GM18507 (cell line): ENCODE results near the gene DESI2.

ENCODE experiments used
- DNase-seq: peaks from one replicate; pipeline ENCODE4 v3.0.0; 2011; ENCODE audit warnings: low read depth; ENCODE audit not compliant: insufficient read length; ENCODE audit errors: extremely low spot score
- FAIRE-seq: peaks from 2 replicates; lab custom pipeline; 2011; peaks lifted over from hg19 to GRCh38; lab: Jason Lieb, UNC

The DESI2 gene

DNA sequence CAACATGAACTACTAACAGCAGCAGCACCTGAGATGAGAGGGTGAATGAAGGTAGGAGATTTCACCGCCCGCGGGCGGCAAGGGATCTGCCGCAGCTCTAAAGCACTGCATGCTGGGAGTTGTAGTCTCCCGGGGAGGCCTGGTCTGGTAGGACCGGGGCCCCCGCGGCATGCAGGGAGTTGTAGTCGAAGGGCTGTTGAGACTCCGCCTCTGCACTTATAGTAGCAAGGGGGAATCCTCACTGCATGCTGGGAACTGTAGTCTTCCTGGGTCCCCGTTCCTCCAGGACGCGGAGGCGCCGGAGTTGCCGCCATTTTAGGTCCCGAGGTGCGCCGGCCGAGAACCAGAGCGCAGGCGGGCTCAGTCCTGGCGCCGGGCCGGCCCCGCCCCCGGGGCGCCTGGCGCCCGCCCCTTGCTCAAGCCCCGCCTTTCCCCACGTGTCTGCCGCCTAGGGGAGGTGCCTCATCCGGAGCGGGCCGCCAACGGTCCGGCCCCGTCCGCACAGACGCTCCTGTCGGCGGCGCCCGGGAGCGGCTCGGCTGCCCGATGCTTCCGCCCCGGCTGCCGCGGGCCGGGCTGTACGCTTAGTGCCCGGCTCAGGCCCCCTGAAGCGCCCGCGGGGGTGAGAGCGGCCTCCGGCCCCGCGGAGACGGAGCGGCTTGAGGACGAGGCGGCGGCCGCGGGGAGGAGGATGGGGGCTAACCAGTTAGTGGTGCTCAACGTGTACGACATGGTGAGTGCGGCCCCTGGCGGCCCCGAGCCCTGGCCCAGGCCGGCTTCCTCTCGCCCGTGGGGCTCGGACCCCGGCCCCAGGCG lies at the start of gene DESI2:
TSS of gene DESI2 (plus strand) at position 504 of the 816 bp plus-strand sequence. CDS start at position 692, 188 bp downstream.
- peak; percentile 96 for DNase-seq
- FAIRE-seq = peak; percentile 97

DNA sequence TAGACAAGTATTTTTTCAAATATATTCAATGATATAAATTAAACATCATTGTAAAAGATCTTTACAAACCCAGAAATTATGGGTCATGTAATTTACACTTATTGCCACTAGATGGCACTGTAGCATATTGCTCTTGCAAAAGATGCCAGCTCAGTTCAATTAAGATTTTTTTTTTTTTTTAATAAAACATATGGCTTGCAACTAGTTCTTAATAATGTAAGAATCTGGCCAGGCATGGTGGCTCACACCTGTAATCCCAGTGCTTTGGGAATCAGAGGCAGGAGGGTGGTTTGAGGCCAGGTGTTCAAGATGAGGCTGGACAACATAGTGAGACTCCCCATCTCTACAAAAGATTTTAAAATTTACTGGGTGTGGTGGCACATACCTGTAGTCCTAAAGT lies 49.4 kb upstream of the DESI2 start:
- FAIRE-seq = peak; percentile 48
- peak; percentile 5 for DNase-seq

DNA sequence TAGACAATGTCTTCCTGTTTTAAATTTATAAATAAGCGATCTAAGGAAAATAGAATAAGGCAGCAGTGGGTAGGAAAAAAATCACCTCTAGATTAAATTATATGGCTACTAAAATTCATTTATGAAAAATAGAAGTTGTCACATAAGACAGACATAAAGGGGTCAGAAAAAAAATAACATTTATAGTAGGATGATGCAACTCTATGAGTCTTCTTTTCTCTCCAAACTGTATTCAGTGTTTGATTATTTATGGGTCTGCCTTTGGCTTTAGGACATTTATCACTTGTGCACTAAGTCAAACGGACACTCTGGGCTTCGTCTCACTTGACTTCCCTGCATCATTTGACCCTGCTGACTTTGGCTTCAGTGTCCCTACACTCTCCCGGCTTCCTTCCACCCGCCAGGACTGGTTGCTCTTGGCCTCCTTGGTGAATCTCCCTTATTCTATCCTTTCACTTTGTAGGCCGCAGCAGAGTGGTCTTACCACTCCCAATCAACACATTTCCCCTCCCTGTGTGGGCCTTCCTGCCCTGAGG lies 47.0 kb upstream of the DESI2 start:
- DNase-seq (no peak), FAIRE-seq (no peak)

GRCh38 chr1:244614113-244614836 lies 38.7 kb upstream of the DESI2 start:
- FAIRE-seq = no peak

DNA sequence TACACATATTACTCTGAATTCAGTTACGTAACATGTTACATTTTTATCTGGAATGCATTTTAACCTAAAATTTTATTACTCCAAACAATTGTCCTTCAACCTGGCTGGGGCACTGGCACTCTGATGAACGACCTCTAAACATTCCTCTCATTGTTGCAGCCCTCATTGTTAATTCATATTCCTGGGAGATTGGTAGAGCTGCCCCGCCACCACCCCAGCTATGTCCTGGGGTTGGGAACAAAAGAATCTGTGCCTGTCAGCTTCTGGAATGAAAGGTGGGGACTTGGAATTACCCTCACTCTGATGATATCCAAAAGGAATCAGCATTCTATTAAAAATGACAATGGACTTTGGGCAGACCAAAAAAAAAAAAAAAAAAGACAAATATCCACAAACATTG lies 38.0 kb upstream of the DESI2 start:
- no peak for DNase-seq
- no peak for FAIRE-seq

More at GRCh38 chr1:244614113-244614836, 38.7 kb upstream of the DESI2 start:
- no peak for DNase-seq

GRCh38 chr1:244615301-244615700 lies 37.6 kb upstream of the DESI2 start:
- DNase-seq = no peak
- FAIRE-seq = no peak

DNA sequence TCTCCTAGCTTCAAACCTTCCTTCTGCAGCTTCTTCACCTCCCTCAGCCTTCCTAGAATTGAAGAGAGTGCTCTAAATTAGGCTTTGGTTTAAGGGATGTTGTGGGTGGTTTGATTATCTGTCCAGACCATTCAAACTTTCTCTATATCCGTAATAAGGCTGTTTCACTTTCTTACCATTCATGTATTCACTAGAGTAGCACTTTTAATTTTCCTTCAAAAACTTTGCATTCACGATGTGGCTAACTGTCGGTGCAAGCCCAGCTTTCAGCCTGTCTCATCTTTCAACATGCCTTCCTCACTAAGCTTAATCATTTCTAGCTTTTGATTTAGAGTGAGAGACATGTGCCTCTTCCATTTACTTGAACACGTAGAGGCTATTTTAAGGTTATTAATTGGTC lies 26.2 kb upstream of the DESI2 start:
- FAIRE-seq = no peak

DNA sequence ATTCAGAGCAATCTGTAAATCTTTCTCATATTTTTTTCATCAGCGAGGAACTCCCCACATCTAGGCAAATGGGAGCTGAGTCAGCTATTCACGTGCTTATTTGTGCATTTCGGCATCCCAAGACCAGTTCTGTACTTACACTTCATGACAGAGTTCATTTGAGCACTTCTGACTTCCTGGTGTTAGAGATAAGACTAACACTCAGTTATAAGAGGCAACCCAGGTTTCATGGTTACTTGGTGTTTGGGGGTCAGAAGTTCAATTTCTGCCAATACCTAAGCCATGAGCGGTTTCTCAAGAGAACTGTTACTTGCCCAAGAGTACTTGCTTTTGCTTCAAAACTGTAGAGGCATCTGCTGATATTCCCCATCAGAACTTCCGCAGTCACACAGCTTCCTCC lies 24.1 kb upstream of the DESI2 start:
- DNase-seq (no peak), FAIRE-seq (no peak)

More for the DNA sequence above, 26.2 kb upstream of the DESI2 start:
- no peak for DNase-seq

DNA sequence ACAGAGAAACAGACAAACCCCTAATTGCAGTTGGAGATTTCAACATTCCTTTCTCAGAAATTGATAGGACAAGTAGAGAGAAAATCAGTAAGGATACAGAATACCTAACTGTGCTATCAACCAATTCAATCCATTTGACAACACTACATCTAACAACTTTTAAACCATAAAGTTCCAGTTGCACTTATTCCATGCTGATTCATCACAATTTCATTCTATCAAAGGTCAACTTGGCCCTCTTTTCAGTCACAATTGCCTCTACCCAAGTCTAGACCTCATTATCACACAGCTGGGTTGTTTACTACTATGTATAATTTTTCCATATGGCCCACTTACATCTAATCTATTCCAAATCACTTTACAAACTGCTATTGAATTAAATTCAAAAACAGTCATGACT lies 19.8 kb upstream of the DESI2 start:
- no peak for FAIRE-seq
- no peak for DNase-seq

GRCh38 chr1:244634546-244634945 lies 18.4 kb upstream of the DESI2 start:
- no peak for DNase-seq
- no peak for FAIRE-seq

GRCh38 chr1:244636488-244637259 lies 16.3 kb upstream of the DESI2 start:
- DNase-seq = no peak
- no peak for FAIRE-seq

- DNase-seq = no peak
- FAIRE-seq = no peak
Measured at GRCh38 chr1:244639561-244639960, 13.4 kb upstream of the DESI2 start.

DNA sequence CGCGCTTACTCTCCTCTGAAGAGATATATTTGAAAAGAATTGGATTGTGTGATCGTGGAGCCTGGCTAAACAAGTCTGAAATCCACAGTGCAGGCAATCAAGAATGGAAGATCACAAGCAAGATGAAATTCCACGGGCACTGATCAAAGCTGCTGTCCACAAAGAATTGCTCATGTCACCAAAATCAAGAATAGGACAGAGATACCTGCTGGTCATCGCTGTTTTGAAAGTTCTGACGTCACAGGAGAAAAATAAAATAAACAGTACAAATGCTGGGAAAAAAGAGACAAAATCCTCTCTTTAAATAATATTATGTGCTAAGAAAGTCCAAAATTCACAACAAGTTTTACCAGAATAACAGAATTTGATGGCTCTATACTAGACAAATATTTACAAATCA lies 12.0 kb upstream of the DESI2 start:
- DNase-seq (no peak), FAIRE-seq (peak; percentile 12)

DNA sequence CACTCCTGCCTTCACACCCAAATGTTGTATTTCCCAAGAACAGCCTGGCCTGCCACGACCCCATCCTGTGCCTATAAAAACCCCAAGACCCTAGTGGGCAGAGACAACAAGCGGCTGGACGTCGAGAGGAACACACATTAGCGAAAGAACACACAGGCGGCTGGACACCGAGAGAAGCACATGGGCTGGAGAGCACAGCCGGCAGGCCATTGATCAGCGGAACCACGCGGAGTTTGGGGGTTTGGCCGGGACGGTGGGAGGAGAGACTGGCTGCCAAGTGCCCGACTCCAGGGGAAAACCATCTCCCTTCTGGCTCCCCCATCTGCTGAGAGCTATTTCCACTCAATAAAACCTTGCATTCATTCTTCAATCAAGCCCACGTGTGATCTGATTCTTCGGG lies 10.4 kb upstream of the DESI2 start:
- FAIRE-seq (no peak), DNase-seq (no peak)

DNA sequence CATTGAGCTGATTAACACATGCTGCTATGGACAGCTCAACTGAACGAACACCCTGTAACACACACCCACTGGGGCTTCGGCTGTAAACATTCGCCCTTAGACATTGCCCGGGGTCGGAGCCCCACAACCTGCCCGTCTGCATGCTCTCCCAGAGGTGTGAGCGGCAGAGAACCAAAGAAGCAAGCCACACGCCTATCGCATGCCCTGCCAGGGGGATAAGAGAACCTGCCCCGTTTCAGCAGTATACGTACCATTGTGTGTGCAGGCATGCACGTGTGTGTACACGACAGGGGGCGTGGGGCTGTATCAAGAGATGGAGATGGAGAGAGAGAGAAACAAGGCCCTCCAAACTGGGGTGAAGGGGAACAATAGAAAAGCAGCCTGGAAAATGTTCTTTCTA lies 9.9 kb upstream of the DESI2 start:
- FAIRE-seq = no peak
- no peak for DNase-seq

- no peak for FAIRE-seq
- DNase-seq = no peak
Measured at GRCh38 chr1:244645414-244645813, 7.5 kb upstream of the DESI2 start.

- FAIRE-seq (no peak), DNase-seq (no peak)
Measured at GRCh38 chr1:244645890-244646289, 7.0 kb upstream of the DESI2 start.

DNA sequence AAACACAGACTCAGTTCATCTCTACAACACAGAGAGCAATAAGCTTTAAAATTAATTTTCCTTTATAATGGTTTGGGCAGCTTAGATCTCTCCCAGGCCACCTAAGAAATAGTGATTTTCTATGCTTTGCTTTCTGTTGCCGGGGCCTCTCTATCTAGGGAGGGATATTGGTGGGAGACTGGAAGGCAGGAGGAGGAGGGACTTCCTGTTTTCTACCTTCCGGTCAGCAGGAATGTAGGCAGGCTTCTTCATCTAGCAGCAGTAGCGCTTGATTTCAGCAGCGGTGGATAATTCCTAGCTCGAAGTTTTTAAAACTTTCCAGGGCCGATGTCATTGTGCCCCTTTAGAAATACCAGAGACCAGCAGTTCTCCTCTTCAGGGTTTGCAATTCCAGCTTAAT lies 5.1 kb upstream of the DESI2 start:
- DNase-seq (no peak), FAIRE-seq (no peak)

DNA sequence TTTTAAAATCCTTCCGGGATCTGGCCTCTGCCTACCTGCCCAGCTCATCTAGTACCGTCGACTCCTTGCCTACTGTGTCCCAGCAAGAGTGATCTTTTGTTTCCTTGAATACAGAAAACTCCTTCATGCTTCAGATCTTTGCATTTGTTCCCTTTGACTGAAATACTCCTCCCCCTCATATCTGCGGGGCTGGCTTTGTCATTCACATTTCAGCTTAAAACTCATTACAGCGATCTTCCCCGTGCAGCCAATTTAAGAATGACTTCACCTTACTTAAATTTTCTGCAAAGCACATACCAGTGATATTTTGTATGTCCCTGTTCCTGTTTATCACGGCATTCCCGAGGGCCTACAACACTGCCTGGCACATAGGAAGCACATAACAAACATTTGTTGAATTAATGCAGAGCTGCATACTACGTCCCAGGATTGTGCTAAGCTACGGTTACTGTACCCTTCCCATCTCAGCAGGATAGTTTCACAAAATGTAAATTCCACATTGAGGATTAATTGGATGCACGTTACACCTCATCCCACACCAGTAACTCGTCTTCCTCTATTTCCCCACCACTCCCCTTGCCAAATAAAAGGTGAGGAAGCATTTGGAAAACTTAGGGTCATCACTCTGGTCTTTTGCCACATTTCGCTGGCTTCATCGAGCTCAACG lies 837 bp upstream of the DESI2 start:
- FAIRE-seq = no peak
- DNase-seq = no peak
